HepG2 (cell line): ENCODE measurements around the gene NUP88. TPM values are rescaled to one million over a fixed set of nuclear protein-coding genes. Genes with fewer than 3 reads are reported as not detected.

Source experiments
- ATF5 ChIP-seq: sonication (generic); formaldehyde crosslinking; IDR thresholded peaks from 2 replicates; pipeline ENCODE4 v1.4.0; 2020; ENCODE audit warnings: mild to moderate bottlenecking, low read depth, missing genetic modification reagents
- CBX1 ChIP-seq: IDR thresholded peaks from one replicate; pipeline ENCODE4 v1.6.1; 2016; ENCODE audit warnings: antibody characterized with exemption, low read depth
- E2F2 ChIP-seq: sonication (generic); formaldehyde crosslinking; IDR thresholded peaks from 2 replicates; pipeline ENCODE4 v1.4.0; 2020; ENCODE audit warnings: missing genetic modification reagents, borderline replicate concordance
- HDAC6 ChIP-seq: fragments of 200-600 bp; sonication (generic); IDR thresholded peaks from 2 replicates; pipeline ENCODE4 v1.7.0; 2017; ENCODE audit warnings: mild to moderate bottlenecking, antibody characterized with exemption, low read length, low read depth
- HIVEP1 ChIP-seq: sonication (generic); formaldehyde crosslinking; IDR thresholded peaks from 2 replicates; pipeline ENCODE4 v1.4.0; 2020; ENCODE audit warnings: mild to moderate bottlenecking, missing genetic modification reagents
- HMGXB4 ChIP-seq, 2 experiments: sonication (generic) in 1 of 2; formaldehyde crosslinking in 1 of 2; IDR thresholded peaks; 2 replicates each; pipeline versions ENCODE4 v1.4.0 to v1.6.1; 2018 to 2020; ENCODE audit warnings: missing genetic modification reagents in 2 of 2, borderline replicate concordance in 1 of 2, low read depth in 1 of 2, mild to moderate bottlenecking in 1 of 2, missing biosample characterization in 1 of 2
- IRF9 ChIP-seq: sonication (generic); formaldehyde crosslinking; IDR thresholded peaks from 2 replicates; pipeline ENCODE4 v1.8.0; 2022; ENCODE audit warnings: missing genetic modification reagents, mild to moderate bottlenecking, borderline replicate concordance
- KLF16 ChIP-seq, 2 experiments: sonication (generic) in 1 of 2; formaldehyde crosslinking in 1 of 2; IDR thresholded peaks; 2 replicates each; pipeline versions ENCODE4 v1.6.1 to v1.8.0; 2016 to 2023; ENCODE audit warnings: missing genetic modification reagents in 2 of 2, missing compliant biosample characterization in 1 of 2
- MNT ChIP-seq: fragments of 450-650 bp; IDR thresholded peaks from 2 replicates; pipeline ENCODE4 v1.6.1; 2016
- MYC ChIP-seq: sonication (generic); formaldehyde crosslinking; IDR thresholded peaks from 2 replicates; pipeline ENCODE4 v1.9.0; 2021; ENCODE audit warnings: missing genetic modification reagents, borderline replicate concordance
- PAF1 ChIP-seq: IDR thresholded peaks from 2 replicates; pipeline ENCODE4 v1.6.1; 2016; ENCODE audit warnings: missing genetic modification reagents, missing compliant biosample characterization
- SP140L ChIP-seq: sonication (generic); formaldehyde crosslinking; IDR thresholded peaks from 2 replicates; pipeline ENCODE4 v1.4.0; 2020; ENCODE audit warnings: missing genetic modification reagents, borderline replicate concordance
- ZBTB34 ChIP-seq: sonication (generic); formaldehyde crosslinking; IDR thresholded peaks from 2 replicates; pipeline ENCODE4 v1.8.0; 2022; ENCODE audit warnings: mild to moderate bottlenecking, missing genetic modification reagents
- ZBTB38 ChIP-seq: sonication (generic); formaldehyde crosslinking; IDR thresholded peaks from 2 replicates; pipeline ENCODE4 v1.5.1; 2020; ENCODE audit warnings: mild to moderate bottlenecking, missing genetic modification reagents
- ZBTB42 ChIP-seq: sonication (generic); formaldehyde crosslinking; IDR thresholded peaks from 2 replicates; pipeline ENCODE4 v1.5.0; 2020; ENCODE audit warnings: mild to moderate bottlenecking, missing genetic modification reagents
- ZC3H4 ChIP-seq: sonication (generic); formaldehyde crosslinking; IDR thresholded peaks from 2 replicates; pipeline ENCODE4 v1.4.0; 2020; ENCODE audit warnings: missing genetic modification reagents, borderline replicate concordance
- ZFP62 ChIP-seq: sonication (generic); formaldehyde crosslinking; IDR thresholded peaks from 2 replicates; pipeline ENCODE4 v1.4.0; 2020; ENCODE audit warnings: missing genetic modification reagents
- ZNF460 ChIP-seq: sonication (generic); formaldehyde crosslinking; IDR thresholded peaks from 2 replicates; pipeline ENCODE4 v1.5.1; 2020; ENCODE audit warnings: missing genetic modification reagents, mild to moderate bottlenecking, borderline replicate concordance
- ZNF577 ChIP-seq: sonication (generic); formaldehyde crosslinking; IDR thresholded peaks from 2 replicates; pipeline ENCODE4 v1.4.0; 2020; ENCODE audit warnings: mild to moderate bottlenecking, low read depth, missing genetic modification reagents, borderline replicate concordance
- ZNF660 ChIP-seq: sonication (generic); formaldehyde crosslinking; IDR thresholded peaks from 2 replicates; pipeline ENCODE4 v1.5.1; 2020; ENCODE audit warnings: mild to moderate bottlenecking, low read depth, missing genetic modification reagents, borderline replicate concordance
- polyA plus RNA-seq, 8 experiments: library from polyadenylated mRNA; depleted of rRNA in 3 of 8; stranded (reverse) in 7 of 8; unstranded in 1 of 8; fragments of >200 nt; fragmentation: Illumina TruSeq in 4 of 8; extraction: Trizol in 4 of 8; gene quantifications; 2 replicates each; pipeline versions ENCODE4 v1.2.1 to v1.2.3, GENCODE V29; 2011 to 2016; ENCODE audit warnings: low read depth in 4 of 8, missing spikeins in 1 of 8, mixed read lengths in 1 of 8; ENCODE audit not compliant: insufficient read depth in 1 of 8
- total RNA-seq, 5 experiments: library from RNA; depleted of rRNA; stranded (reverse); fragments of >200 nt; fragmentation: Illumina TruSeq; extraction: Trizol; gene quantifications; 2 replicates each; pipeline ENCODE4 v1.2.3, GENCODE V29; 2016; ENCODE audit warnings: low read depth in 1 of 5

The NUP88 gene
- total and polyA plus RNA-seq, 2 of the 13 experiments (the other 11 are each of a cell fraction or from before 2014, with no cell fraction given) = 48.2 to 130 TPM

- TF ChIP-seq MNT (no peak), ZC3H4 (CRISPR knock-in tag) (no peak), CBX1 (no peak), ZFP62 (CRISPR knock-in tag) (no peak), ZNF460 (CRISPR knock-in tag) (no peak), E2F2 (CRISPR knock-in tag) (peak; percentile 66; the same call in 1 of the 2 replicates), ATF5 (CRISPR knock-in tag) (peak; percentile 55; the same call in 1 of the 2 replicates), KLF16 (CRISPR knock-in tag; IDR thresholded peaks at IDR 0.05) (peak in 1 of 2 experiments; percentile 63; a peak in 1 of 4 replicates), IRF9 (CRISPR knock-in tag) (peak; percentile 95; the same call in 1 of the 2 replicates), HDAC6 (no peak), HIVEP1 (peak; percentile 65; the same call in 1 of the 2 replicates), SP140L (CRISPR knock-in tag) (peak; percentile 77; the same call in 1 of the 2 replicates), PAF1 (no peak), ZBTB38 (CRISPR knock-in tag) (peak; percentile 73), HMGXB4 (CRISPR knock-in tag; IDR thresholded peaks at IDR 0.05; ENCODE audit: borderline replicate concordance in 1 of 2, low read depth in 1 of 2) (peak; percentile 92 to 93), ZBTB42 (CRISPR knock-in tag) (0 out of 2 replicates have a peak, but pooled peaks have one; percentile 68), ZNF577 (no peak), MYC (peak; percentile 99), ZNF660 (CRISPR knock-in tag) (no peak), ZBTB34 (CRISPR knock-in tag) (no peak)
These were observed 19.4 kb upstream of the NUP88 start, which contains the start of gene C1QBP (continued) for GRCh38 chr17:5438716-5439445.
